SH-SY5Y (cell line): Measurements from ENCODE around the gene TAS2R3.

Experiments used
- GATA2 ChIP-seq: IDR thresholded peaks from 2 replicates; pipeline ENCODE4 v1.6.1; 2011; ENCODE audit warnings: mild to moderate bottlenecking, low read depth, low read length
- GATA3 ChIP-seq: IDR thresholded peaks from 2 replicates; pipeline ENCODE4 v1.6.1; 2011; ENCODE audit warnings: low read depth, mild to moderate bottlenecking, low read length, moderate library complexity

DNA sequence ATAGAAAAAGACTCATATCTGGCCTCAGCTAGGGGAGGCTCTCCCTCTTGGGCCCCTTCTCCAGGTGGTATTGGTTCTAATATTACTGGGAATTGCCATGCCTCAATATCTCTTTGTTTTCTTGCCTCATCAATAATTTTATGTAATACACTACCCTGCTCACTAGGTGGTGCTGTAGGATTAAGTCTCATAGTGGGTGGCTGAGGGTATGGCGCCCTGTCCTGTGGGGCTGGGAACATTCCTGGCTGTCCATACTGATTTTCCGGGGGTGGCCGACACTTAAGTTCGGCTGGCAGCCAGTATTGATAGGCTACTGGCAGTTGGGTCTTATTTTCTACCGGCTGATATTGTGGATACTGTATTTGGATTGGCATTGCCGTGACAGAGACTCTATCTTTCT is 9.0 kb upstream of the TAS2R3 start:
- TF ChIP-seq GATA2 (no peak), GATA3 (no peak)
